Activated B cell treated with CpG ODN at 0.5 μM for 24 hours (primary cell): Measurements from ENCODE around the gene WFDC5. TPM values are rescaled to one million over a fixed set of nuclear protein-coding genes. Genes with fewer than 3 reads are reported as not detected.

Experiments used
- ATAC-seq: fragments of 200-7000 bp; cut with Tn5 transposase; one replicate; pipeline ENCODE4 v1.10.0; 2021; ENCODE audit warnings: low read depth, mild to moderate bottlenecking, moderate library complexity
- CTCF ChIA-PET: fragments of 350-600 bp; sonication (Branson Sonifier 250); formaldehyde crosslinking; loops from one replicate; lab custom pipeline; 2021; ENCODE audit warnings: antibody characterized with exemption; lab: Charles Lee
- POLR2A ChIA-PET: fragments of 350-600 bp; sonication (Branson Sonifier 250); formaldehyde crosslinking; loops from one replicate; lab custom pipeline; 2021; ENCODE audit warnings: antibody characterized with exemption; lab: Charles Lee
- DNase-seq: peaks from one replicate; pipeline ENCODE4 v3.0.0; 2022
- H3K27ac Mint-ChIP-seq: one replicate; pipeline ENCODE4 v1.8.0; 2020; ENCODE audit warnings: mixed read lengths
- H3K27me3 Mint-ChIP-seq: one replicate; pipeline ENCODE4 v1.8.0; 2021; ENCODE audit warnings: mixed read lengths
- H3K36me3 Mint-ChIP-seq: one replicate; pipeline ENCODE4 v1.8.0; 2021; ENCODE audit warnings: low read depth, mixed read lengths
- H3K4me1 Mint-ChIP-seq: one replicate; pipeline ENCODE4 v1.8.0; 2021; ENCODE audit warnings: mixed read lengths
- H3K4me3 Mint-ChIP-seq: one replicate; pipeline ENCODE4 v1.8.0; 2020; ENCODE audit warnings: mild to moderate bottlenecking, mixed read lengths
- H3K9me3 Mint-ChIP-seq: one replicate; pipeline ENCODE4 v1.8.0; 2020; ENCODE audit warnings: mixed read lengths
- intact Hi-C: fragments of 100-400 bp; cut with micrococcal nuclease; formaldehyde crosslinking; loops from one replicate; pipeline ENCODE4 v1.15.1; 2024
- total RNA-seq: library from RNA; stranded (reverse); gene quantifications from 2 replicates; pipeline ENCODE4 v1.2.3, GENCODE V29; 2022
- TF ChIP-seq, protein P1 (sequence below): fragments of 200-600 bp; IDR thresholded peaks from one replicate; pipeline ENCODE4 v1.8.0; 2022; ENCODE audit warnings: antibody characterized with exemption, mild to moderate bottlenecking

Gene WFDC5
- total RNA-seq, 1 donor from 2014 or later: not detected

DNA sequence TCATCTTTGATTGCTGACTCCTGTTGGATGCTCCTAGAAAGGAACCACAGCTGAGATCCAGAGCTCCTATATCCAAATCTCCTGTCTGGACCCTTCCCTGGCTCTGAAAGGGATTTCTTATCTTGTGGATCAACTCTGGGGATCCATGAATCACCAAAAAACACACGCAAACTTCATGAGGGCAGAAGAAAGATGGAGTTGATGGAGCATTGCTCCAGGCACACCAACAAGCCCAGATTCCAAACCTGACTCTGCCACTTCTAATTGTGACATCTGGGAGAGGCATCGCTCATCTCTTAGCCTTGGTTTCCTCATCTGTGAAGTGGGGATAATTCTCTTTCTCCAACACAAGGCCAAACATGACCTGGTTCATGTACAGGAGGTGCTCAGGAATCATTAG lies 20.8 kb downstream of the WFDC5 start:
- ChIA-PET CTCF (interaction anchor here (1.7 to 5.1 kb wide), 3 partner anchors 51 to 197 kb away, joined by 5 to 86 read pairs (median 31); no protein-coding TSS in a partner anchor), POLR2A (no interaction called here)
- TF ChIP-seq, protein P1, sequence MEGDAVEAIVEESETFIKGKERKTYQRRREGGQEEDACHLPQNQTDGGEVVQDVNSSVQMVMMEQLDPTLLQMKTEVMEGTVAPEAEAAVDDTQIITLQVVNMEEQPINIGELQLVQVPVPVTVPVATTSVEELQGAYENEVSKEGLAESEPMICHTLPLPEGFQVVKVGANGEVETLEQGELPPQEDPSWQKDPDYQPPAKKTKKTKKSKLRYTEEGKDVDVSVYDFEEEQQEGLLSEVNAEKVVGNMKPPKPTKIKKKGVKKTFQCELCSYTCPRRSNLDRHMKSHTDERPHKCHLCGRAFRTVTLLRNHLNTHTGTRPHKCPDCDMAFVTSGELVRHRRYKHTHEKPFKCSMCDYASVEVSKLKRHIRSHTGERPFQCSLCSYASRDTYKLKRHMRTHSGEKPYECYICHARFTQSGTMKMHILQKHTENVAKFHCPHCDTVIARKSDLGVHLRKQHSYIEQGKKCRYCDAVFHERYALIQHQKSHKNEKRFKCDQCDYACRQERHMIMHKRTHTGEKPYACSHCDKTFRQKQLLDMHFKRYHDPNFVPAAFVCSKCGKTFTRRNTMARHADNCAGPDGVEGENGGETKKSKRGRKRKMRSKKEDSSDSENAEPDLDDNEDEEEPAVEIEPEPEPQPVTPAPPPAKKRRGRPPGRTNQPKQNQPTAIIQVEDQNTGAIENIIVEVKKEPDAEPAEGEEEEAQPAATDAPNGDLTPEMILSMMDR: no peak
- Mint-ChIP-seq H3K27me3 (peaks cover 16% of the 10 kb centered on the region), H3K4me3 (no peak overlapping the region), H3K36me3 (peaks cover 12% of the 10 kb centered on the region), H3K27ac (no peak overlapping the region), H3K4me1 (peaks cover 14% of the 10 kb centered on the region), H3K9me3 (no peaks in the 10 kb centered on the region)
- ATAC-seq (no peak), DNase-seq (no peak)
- intact Hi-C loops: no loop called here

DNA sequence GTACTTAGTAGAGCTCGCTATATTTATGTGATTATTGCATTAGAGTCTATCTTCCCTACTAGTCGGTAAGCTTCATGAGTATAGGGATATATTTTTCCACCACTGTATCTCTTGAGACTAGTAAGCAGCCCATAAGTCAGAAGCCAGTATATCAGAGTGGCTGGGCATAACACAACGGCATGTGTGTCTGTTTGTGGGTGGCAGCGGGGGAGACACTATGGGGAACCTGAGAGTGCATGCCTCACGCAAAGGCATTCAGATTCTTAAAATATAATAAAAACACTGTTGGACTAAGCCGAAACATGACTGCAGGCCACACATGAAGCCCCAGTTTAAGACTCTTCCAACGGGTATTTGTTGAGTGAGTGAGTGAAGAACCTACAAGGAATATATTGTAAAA lies 22.1 kb downstream of the WFDC5 start:
- H3K9me3 Mint-ChIP-seq: no peaks in the 10 kb centered on the region
- DNase-seq: no peak
- no peak for ATAC-seq
- H3K27ac Mint-ChIP-seq: no peak overlapping the region
- peaks cover 10% of the 10 kb centered on the region for H3K27me3 Mint-ChIP-seq
- peaks cover 19% of the 10 kb centered on the region for H3K36me3 Mint-ChIP-seq
- no peak overlapping the region for H3K4me3 Mint-ChIP-seq
- ChIA-PET POLR2A (no interaction called here), CTCF (interaction anchor here (1.3 kb wide), 1 partner anchor 10 kb away, joined by 3 read pairs; no protein-coding TSS in a partner anchor)
- H3K4me1 Mint-ChIP-seq: peaks cover 11% of the 10 kb centered on the region
- intact Hi-C loops: no loop called here
- TF ChIP-seq, protein P1: no peak

DNA sequence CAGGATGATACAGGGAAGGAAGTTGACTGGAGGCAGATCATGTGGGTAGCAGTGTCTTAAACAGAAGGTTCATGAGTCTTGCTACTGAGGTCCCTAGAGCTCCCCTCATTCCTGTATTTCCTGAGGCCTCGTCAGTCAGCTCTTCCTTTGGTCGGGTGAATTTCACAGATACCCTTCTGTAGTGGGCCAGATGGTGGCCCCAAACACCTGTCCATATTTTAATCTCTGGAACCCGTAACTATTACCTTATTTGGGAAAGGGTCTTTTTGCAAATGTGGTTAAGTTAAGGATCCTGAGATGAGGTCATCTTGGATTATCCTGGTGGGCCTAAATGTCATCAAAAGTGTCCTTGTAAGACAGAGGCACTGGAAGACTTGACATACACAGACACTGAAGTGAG lies 23.6 kb downstream of the WFDC5 start:
- Mint-ChIP-seq H3K36me3 (peaks cover 30% of the 10 kb centered on the region), H3K9me3 (peaks cover 3% of the 10 kb centered on the region), H3K27ac (no peak overlapping the region), H3K4me1 (peaks cover 22% of the 10 kb centered on the region), H3K27me3 (no peaks in the 10 kb centered on the region), H3K4me3 (no peak overlapping the region)
- DNase-seq: no peak
- POLR2A ChIA-PET: no interaction called here
- TF ChIP-seq, protein P1: no peak
- ATAC-seq: no peak
- CTCF ChIA-PET: no interaction called here
- intact Hi-C loops: no loop called here

GRCh38 chr20:45090481-45090880 lies 24.5 kb downstream of the WFDC5 start:
- peaks cover 3% of the 10 kb centered on the region for H3K9me3 Mint-ChIP-seq
- intact Hi-C loops: no loop called here
- no peak overlapping the region for H3K27ac Mint-ChIP-seq
- DNase-seq (no peak), ATAC-seq (no peak)
- H3K4me1 Mint-ChIP-seq: peaks cover 20% of the 10 kb centered on the region
- no peaks in the 10 kb centered on the region for H3K27me3 Mint-ChIP-seq
- peaks cover 36% of the 10 kb centered on the region for H3K36me3 Mint-ChIP-seq
- no peak overlapping the region for H3K4me3 Mint-ChIP-seq
- ChIA-PET CTCF (no interaction called here), POLR2A (no interaction called here)
- TF ChIP-seq, protein P1: no peak

DNA sequence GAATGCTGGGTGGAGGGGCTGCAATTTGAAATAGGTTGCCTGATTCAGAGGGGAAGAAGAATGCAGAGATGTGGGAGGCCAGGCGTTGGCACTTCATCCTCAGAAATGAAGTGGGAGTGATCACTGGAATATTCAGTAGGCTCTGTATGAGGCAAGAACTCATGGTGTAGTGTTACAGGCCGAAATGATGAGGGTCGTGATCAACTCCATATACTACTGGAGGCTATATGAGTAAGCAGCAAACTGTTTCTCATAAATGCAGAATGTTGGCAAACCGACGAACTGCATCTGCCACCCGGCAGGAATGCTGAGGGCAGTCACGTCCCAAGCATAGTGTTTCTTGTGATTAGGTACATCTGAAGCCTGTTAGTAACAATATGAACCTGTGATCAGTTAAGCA lies 26.7 kb downstream of the WFDC5 start:
- Mint-ChIP-seq H3K27me3 (no peaks in the 10 kb centered on the region), H3K4me1 (peaks cover 23% of the 10 kb centered on the region), H3K4me3 (no peak overlapping the region), H3K9me3 (peaks cover 3% of the 10 kb centered on the region), H3K27ac (no peak overlapping the region), H3K36me3 (peaks cover 50% of the 10 kb centered on the region)
- TF ChIP-seq, protein P1: no peak
- ChIA-PET CTCF (no interaction called here), POLR2A (no interaction called here)
- intact Hi-C loops: no loop called here
- ATAC-seq (no peak), DNase-seq (no peak)
